H9 (cell line): ENCODE results near the gene HSD11B1L. TPM values are rescaled to one million over a fixed set of nuclear protein-coding genes. Genes with fewer than 3 reads are reported as not detected.

Source experiments
- DNase-seq: peaks from one replicate; pipeline ENCODE4 v3.0.0-alpha.2; 2017
- H2AFZ ChIP-seq: one replicate; pipeline ENCODE4 v1.6.1; 2013; ENCODE audit warnings: mild to moderate bottlenecking, low read length, control low read depth, moderate library complexity
- H2AK5ac ChIP-seq: 2 replicates; pipeline ENCODE4 v1.6.1; 2013; ENCODE audit warnings: low read length, control low read depth, mixed read lengths; ENCODE audit not compliant: insufficient read length
- H2BK120ac ChIP-seq: one replicate; pipeline ENCODE4 v1.6.1; 2013; ENCODE audit warnings: low read depth, mild to moderate bottlenecking, low read length, control low read depth, inconsistent platforms; ENCODE audit not compliant: poor library complexity, severe bottlenecking
- H2BK12ac ChIP-seq: 2 replicates; pipeline ENCODE4 v1.6.1; 2013; ENCODE audit warnings: low read length, control low read depth, mixed read lengths, low read depth; ENCODE audit not compliant: insufficient read length
- H2BK15ac ChIP-seq: 2 replicates; pipeline ENCODE4 v1.6.1; 2013; ENCODE audit warnings: low read depth, low read length, control low read depth
- H2BK20ac ChIP-seq: one replicate; pipeline ENCODE4 v1.6.1; 2013; ENCODE audit warnings: low read depth, mild to moderate bottlenecking, low read length, control low read depth, inconsistent platforms; ENCODE audit not compliant: poor library complexity, severe bottlenecking
- H2BK5ac ChIP-seq: 2 replicates; pipeline ENCODE4 v1.6.1; 2013; ENCODE audit warnings: low read length, control low read depth, mixed read lengths; ENCODE audit not compliant: insufficient read length
- H3K14ac ChIP-seq: 2 replicates; pipeline ENCODE4 v1.6.1; 2013; ENCODE audit warnings: low read length, control low read depth; ENCODE audit not compliant: insufficient read depth
- H3K18ac ChIP-seq: 2 replicates; pipeline ENCODE4 v1.6.1; 2013; ENCODE audit warnings: low read depth, mild to moderate bottlenecking, mixed read lengths, low read length, control low read depth; ENCODE audit not compliant: insufficient read length
- H3K23ac ChIP-seq: 2 replicates; pipeline ENCODE4 v1.6.1; 2013; ENCODE audit warnings: low read length, control low read depth, mixed read lengths, low read depth; ENCODE audit not compliant: insufficient read length
- H3K23me2 ChIP-seq: 2 replicates; pipeline ENCODE4 v1.6.1; 2013; ENCODE audit warnings: low read depth, mild to moderate bottlenecking, mixed read lengths, low read length, control low read depth; ENCODE audit not compliant: insufficient read length, poor library complexity, severe bottlenecking
- H3K27ac ChIP-seq: 2 replicates; pipeline ENCODE4 v1.5.1; 2013; ENCODE audit warnings: low read length, control low read depth, mixed read lengths, low read depth; ENCODE audit not compliant: insufficient read length
- H3K27me3 ChIP-seq: 2 replicates; pipeline ENCODE4 v1.6.1; 2013; ENCODE audit warnings: low read length, control low read depth, inconsistent platforms; ENCODE audit not compliant: insufficient read depth
- H3K4ac ChIP-seq: 2 replicates; pipeline ENCODE4 v1.6.1; 2013; ENCODE audit warnings: low read depth, mild to moderate bottlenecking, control low read depth, inconsistent platforms, low read length, moderate library complexity
- H3K4me1 ChIP-seq: 2 replicates; pipeline ENCODE4 v1.6.1; 2013; ENCODE audit warnings: low read length, control low read depth, inconsistent platforms; ENCODE audit not compliant: insufficient read depth
- H3K4me2 ChIP-seq: 2 replicates; pipeline ENCODE4 v1.6.1; 2013; ENCODE audit warnings: low read length, control low read depth, mixed read lengths; ENCODE audit not compliant: insufficient read length, insufficient read depth
- H3K56ac ChIP-seq: 2 replicates; pipeline ENCODE4 v1.6.1; 2013; ENCODE audit warnings: low read depth, mild to moderate bottlenecking, mixed read lengths, low read length, control low read depth; ENCODE audit not compliant: insufficient read length
- H3K79me1 ChIP-seq: 2 replicates; pipeline ENCODE4 v1.6.1; 2013; ENCODE audit warnings: low read depth, mild to moderate bottlenecking, moderate library complexity, low read length, control low read depth, inconsistent platforms; ENCODE audit not compliant: insufficient read depth, poor library complexity, severe bottlenecking
- H3K79me2 ChIP-seq: 2 replicates; pipeline ENCODE4 v1.6.1; 2013; ENCODE audit warnings: low read length, control low read depth, inconsistent platforms; ENCODE audit not compliant: insufficient read depth
- H3K9ac ChIP-seq: 2 replicates; pipeline ENCODE4 v1.6.1; 2013; ENCODE audit warnings: low read length, control low read depth, mixed read lengths; ENCODE audit not compliant: insufficient read length; ENCODE audit errors: extremely low read depth
- H3K9me3 ChIP-seq: one replicate; pipeline ENCODE4 v1.6.1; 2013; ENCODE audit warnings: low read depth, low read length, inconsistent platforms; ENCODE audit not compliant: control insufficient read depth
- H3T11ph ChIP-seq: one replicate; pipeline ENCODE4 v1.6.1; 2013; ENCODE audit warnings: mild to moderate bottlenecking, low read length, control low read depth, inconsistent platforms
- H4K20me1 ChIP-seq: one replicate; pipeline ENCODE4 v1.6.1; 2013; ENCODE audit not compliant: control insufficient read depth, insufficient read length, insufficient read depth
- H4K5ac ChIP-seq: 2 replicates; pipeline ENCODE4 v1.6.1; 2013; ENCODE audit warnings: low read depth, mild to moderate bottlenecking, mixed read lengths, low read length, control low read depth; ENCODE audit not compliant: insufficient read length
- H4K8ac ChIP-seq: replicated peaks from 2 replicates; pipeline ENCODE4 v1.6.1; 2013; ENCODE audit warnings: low read length, control low read depth, mixed read lengths, low read depth; ENCODE audit not compliant: insufficient read length
- H4K91ac ChIP-seq: 2 replicates; pipeline ENCODE4 v1.6.1; 2013; ENCODE audit warnings: low read depth, mild to moderate bottlenecking, moderate library complexity, mixed read lengths, low read length, control low read depth; ENCODE audit not compliant: insufficient read length
- H3K27ac Mint-ChIP-seq, 3 experiments: 2 replicates in 2 of 3; 3 replicates in 1 of 3; pipeline ENCODE4 v1.8.0; 2020 to 2021; ENCODE audit warnings: mixed read lengths in 3 of 3, mild to moderate bottlenecking in 1 of 3, moderate library complexity in 1 of 3
- H3K27me3 Mint-ChIP-seq: 2 replicates; pipeline ENCODE4 v1.8.0; 2021; ENCODE audit warnings: low read depth, mild to moderate bottlenecking, moderate library complexity, mixed read lengths
- H3K36me3 Mint-ChIP-seq, 3 experiments: 2 replicates in 2 of 3; 3 replicates in 1 of 3; pipeline ENCODE4 v1.8.0; 2020 to 2021; ENCODE audit warnings: low read depth in 3 of 3, mixed read lengths in 3 of 3; ENCODE audit not compliant: insufficient read depth in 1 of 3
- H3K4me1 Mint-ChIP-seq, 2 experiments: 2 replicates each; pipeline ENCODE4 v1.8.0; 2020; ENCODE audit warnings: mixed read lengths in 2 of 2
- H3K4me3 Mint-ChIP-seq, 2 experiments: 2 replicates in 1 of 2; 3 replicates in 1 of 2; pipeline ENCODE4 v1.8.0; 2020 to 2021; ENCODE audit warnings: mild to moderate bottlenecking in 2 of 2, mixed read lengths in 2 of 2, moderate library complexity in 1 of 2
- H3K9me3 Mint-ChIP-seq, 2 experiments: 2 replicates in 1 of 2; 3 replicates in 1 of 2; pipeline ENCODE4 v1.8.0; 2020; ENCODE audit warnings: mild to moderate bottlenecking in 2 of 2, mixed read lengths in 2 of 2, moderate library complexity in 1 of 2
- CTCF ChIP-seq: fragments of 200-600 bp; sonication (generic); conservative IDR thresholded peaks from 3 replicates; pipeline ENCODE4 v1.8.0; 2021; ENCODE audit warnings: antibody characterized with exemption, mild to moderate bottlenecking
- WGBS: extraction: QIAGEN DNeasy Blood & Tissue Kit; methylation state at CpG from one replicate; pipeline ENCODE4 v1.1.7; 2013; ENCODE audit warnings: missing lambda C conversion rate, low lambda C conversion rate, mixed read lengths; ENCODE audit not compliant: insufficient read length; ENCODE audit errors: extremely low coverage; 5-methylcytosine and 5-hydroxymethylcytosine counted together
- total RNA-seq: library from RNA; stranded (reverse); gene quantifications from 2 replicates; pipeline ENCODE4 v1.2.1, GENCODE V29; 2021

Gene HSD11B1L
- total RNA-seq, 1 experiment from 2014 or later = 9.3 TPM

- Histone ChIP-seq H2BK120ac (no peak overlapping the region), H3T11ph (no peak overlapping the region), H4K20me1 (no peaks in the 10 kb centered on the region), H2BK20ac (no peak overlapping the region), H3K4me1 (no peaks in the 10 kb centered on the region; the same call in 1 of the 2 replicates), H3K27me3 (no peaks in the 10 kb centered on the region), H3K56ac (no peak overlapping the region), H4K5ac (no peak overlapping the region), H3K4ac (no peak overlapping the region), H3K79me1 (no peaks in the 10 kb centered on the region), H4K91ac (no peak overlapping the region), H2AFZ (no peak overlapping the region), H2BK15ac (no peak overlapping the region), H3K23ac (no peak overlapping the region), H3K23me2 (peaks cover 14% of the 10 kb centered on the region), H3K9me3 (no peaks in the 10 kb centered on the region), H3K4me2 (peak overlapping the region; percentile 69), H3K18ac (no peak overlapping the region), H2BK12ac (no peak overlapping the region), H3K79me2 (no peaks in the 10 kb centered on the region), H2AK5ac (no peak overlapping the region), H3K9ac (peak overlapping the region; percentile 50), H3K27ac (no peak overlapping the region), H3K14ac (no peak overlapping the region; the same call in 1 of the 2 replicates), H4K8ac (no peak overlapping the region), H2BK5ac (no peak overlapping the region)
- TF ChIP-seq CTCF = no peak
- DNase-seq = peak; percentile 38
- Mint-ChIP-seq H3K4me1 (peaks cover 22 to 30% of the 10 kb centered on the region in 2 experiments), H3K27me3 (peaks cover 9% of the 10 kb centered on the region), H3K9me3 (peaks cover 0 to 2% of the 10 kb centered on the region in 2 experiments; a peak in 2 of 5 replicates), H3K4me3 (peak overlapping the region; percentile 92 to 98), H3K27ac (peak overlapping the region in 2 of 3 experiments; percentile 93 to 94; a peak in 5 of 7 replicates), H3K36me3 (peaks cover 0 to 3% (median 0%) of the 10 kb centered on the region in 3 experiments; a peak in 1 of 7 replicates)
- WGBS = no CpG with 5 or more reads among the region's 26 CpGs
These were observed 1.3 kb upstream of the HSD11B1L start for GRCh38 chr19:5679289-5680083.
